ENCODE results near the gene AKAP10. TPM values are rescaled to one million over a fixed set of nuclear protein-coding genes. Genes with fewer than 3 reads are reported as not detected.
"Not testable (repeated sequence)": the region's sequence is repeated elsewhere in the genome, so short reads cannot be mapped to it uniquely, and the experiment has no call there.

Gene AKAP10
- total RNA-seq, 4 donors from 2014 or later = 18.7 to 36.8 (median 25.3) TPM

- no peak overlapping the region for H3K27ac ChIP-seq
- WGBS, 2 donors (ENCODE audit: low coverage in 1 of 2) = 39 to 63% methylated on average over 2 of the region's 2 CpGs
- H3K4me3 ChIP-seq = no peak overlapping the region
- DNase-seq = no peak
- H3K9me3 ChIP-seq = no peaks in the 10 kb centered on the region
- H3K27me3 ChIP-seq = no peaks in the 10 kb centered on the region
- H3K36me3 ChIP-seq = no peaks in the 10 kb centered on the region
- in situ Hi-C loops (cut with MboI; ENCODE audit: low pct_ligation_motif_present in 1 of 4, low pct_unique_long_range_greater_than_20kb in 1 of 4, low sequenced_read_pairs in 3 of 4) (no loop called here), intact Hi-C loops (cut with DNase I; ENCODE audit: low total_unique reads) (no loop called here)
- peaks cover 0 to 15% (median 8%) of the 10 kb centered on the region in 4 donors for H3K4me1 ChIP-seq
- no peak for TF ChIP-seq EP300 (IDR thresholded peaks at IDR 0.05; ENCODE audit: low read depth)
- TF ChIP-seq POLR2AphosphoS5 (IDR thresholded peaks at IDR 0.05) = no peak
- TF ChIP-seq POLR2A (IDR thresholded peaks at IDR 0.05) = no peak
- TF ChIP-seq CTCF (IDR thresholded peaks at IDR 0.05) = no peak
These were observed 80.9 kb downstream of the AKAP10 start for GRCh38 chr17:19896679-19897078.

DNA sequence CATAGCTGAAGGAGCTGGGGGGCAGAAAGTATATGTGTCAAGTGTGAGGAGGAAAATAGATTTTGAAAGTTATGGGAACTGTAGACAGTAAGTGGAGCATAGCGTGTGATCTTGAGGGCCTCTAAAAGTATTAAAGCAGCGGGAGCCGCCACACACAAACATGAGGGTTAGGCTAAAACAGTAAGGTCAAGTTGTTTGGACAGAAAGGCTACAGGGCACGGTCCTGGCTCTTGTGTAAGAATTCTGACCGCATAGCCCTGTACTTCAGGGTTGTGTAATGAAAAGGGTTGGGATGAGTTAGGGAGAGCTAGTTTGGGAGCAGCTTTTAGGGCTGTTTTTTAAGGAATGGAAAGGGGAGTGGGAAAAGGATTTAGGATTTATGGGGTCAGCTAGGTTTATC lies 87.1 kb downstream of the AKAP10 start:
- H3K36me3 ChIP-seq; H3K4me3 ChIP-seq; H3K9me3 ChIP-seq; H3K27me3 ChIP-seq; H3K4me1 ChIP-seq; DNase-seq; H3K27ac ChIP-seq; intact Hi-C loops (cut with DNase I; ENCODE audit: low total_unique reads); in situ Hi-C loops (cut with MboI; ENCODE audit: low pct_ligation_motif_present in 1 of 4, low pct_unique_long_range_greater_than_20kb in 1 of 4, low sequenced_read_pairs in 3 of 4): not testable (repeated sequence)
- 58 to 83% methylated on average over 3 to 5 of the region's 5 CpGs for WGBS, 2 donors (ENCODE audit: low coverage in 1 of 2)

DNA sequence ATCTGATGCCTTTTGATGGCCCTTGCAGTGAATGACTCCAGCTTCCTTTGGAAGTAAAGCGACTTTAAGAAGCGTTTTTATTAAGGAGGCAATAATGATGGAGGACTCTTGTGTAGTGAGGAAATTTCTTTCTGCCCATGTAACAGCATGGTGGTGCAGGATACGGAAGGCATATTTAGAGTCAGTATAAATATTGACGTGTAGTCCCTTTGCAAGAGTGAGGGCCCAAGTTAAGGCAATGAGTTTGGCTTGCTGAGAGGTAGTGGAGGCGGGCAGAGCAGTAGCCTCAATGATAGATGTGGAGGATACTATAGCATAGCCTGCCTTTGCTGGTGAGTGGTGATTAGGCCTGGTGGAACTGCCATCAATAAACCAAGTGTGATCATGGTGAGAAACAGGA lies 87.6 kb downstream of the AKAP10 start:
- H3K27ac ChIP-seq; H3K4me1 ChIP-seq; H3K36me3 ChIP-seq; DNase-seq; H3K9me3 ChIP-seq; H3K27me3 ChIP-seq; H3K4me3 ChIP-seq; in situ Hi-C loops (cut with MboI; ENCODE audit: low pct_ligation_motif_present in 1 of 4, low pct_unique_long_range_greater_than_20kb in 1 of 4, low sequenced_read_pairs in 3 of 4); intact Hi-C loops (cut with DNase I; ENCODE audit: low total_unique reads): not testable (repeated sequence)
- 90% methylated on average over 3 to 5 of the region's 5 CpGs for WGBS, 2 donors (ENCODE audit: low coverage in 1 of 2)

- H3K27me3 ChIP-seq = no peaks in the 10 kb centered on the region
- no peak overlapping the region for H3K4me3 ChIP-seq
- no peaks in the 10 kb centered on the region for H3K4me1 ChIP-seq
- no peaks in the 10 kb centered on the region for H3K36me3 ChIP-seq
- TF ChIP-seq POLR2AphosphoS5 (IDR thresholded peaks at IDR 0.05) (no peak), POLR2A (IDR thresholded peaks at IDR 0.05) (no peak), CTCF (IDR thresholded peaks at IDR 0.05) (no peak), EP300 (IDR thresholded peaks at IDR 0.05; ENCODE audit: low read depth) (no peak)
- H3K27ac ChIP-seq = no peak overlapping the region
- intact Hi-C loops (cut with DNase I; ENCODE audit: low total_unique reads) (no loop called here), in situ Hi-C loops (cut with MboI; ENCODE audit: low pct_ligation_motif_present in 1 of 4, low pct_unique_long_range_greater_than_20kb in 1 of 4, low sequenced_read_pairs in 3 of 4) (no loop called here)
- DNase-seq = no peak
- no peaks in the 10 kb centered on the region for H3K9me3 ChIP-seq
These were observed 91.5 kb downstream of the AKAP10 start for GRCh38 chr17:19886116-19886515.

DNA sequence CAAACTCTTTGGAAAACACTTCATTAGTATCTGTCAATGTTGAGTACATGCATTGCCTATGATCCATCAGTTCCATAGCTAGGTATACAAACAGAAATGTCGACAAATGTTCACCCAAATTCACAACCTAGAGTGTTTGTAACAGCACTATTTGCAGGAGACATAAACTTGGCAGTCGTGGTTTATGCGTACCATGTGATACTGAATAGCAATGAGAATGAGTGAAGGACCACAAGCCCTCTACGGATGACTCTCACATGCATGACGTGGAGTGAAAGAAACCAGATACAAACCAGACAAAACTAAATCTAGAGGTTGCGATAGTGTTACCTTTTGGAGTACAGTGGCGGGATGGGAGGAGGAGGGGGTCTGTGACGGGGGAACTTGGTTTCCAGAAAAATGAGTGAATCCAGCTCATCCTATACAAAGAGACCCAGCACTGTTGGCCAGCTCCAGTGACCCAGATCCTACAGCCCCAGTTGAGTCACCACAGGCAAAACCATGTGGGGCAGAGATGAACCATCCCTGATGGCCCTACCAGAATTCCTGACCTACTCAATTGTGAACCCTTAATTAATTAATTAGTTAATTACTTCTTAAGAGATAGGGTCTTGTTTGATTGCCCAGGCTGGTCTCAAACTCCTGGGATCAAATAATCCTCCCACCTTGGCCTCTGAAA lies 94.0 kb downstream of the AKAP10 start:
- 50 to 80% methylated on average over 7 to 8 of the region's 8 CpGs for WGBS, 2 donors (ENCODE audit: low coverage in 1 of 2)
- intact Hi-C loops (cut with DNase I; ENCODE audit: low total_unique reads) = no loop called here
- Histone ChIP-seq H3K4me3 (no peak overlapping the region), H3K27me3 (no peaks in the 10 kb centered on the region), H3K4me1 (no peaks in the 10 kb centered on the region), H3K9me3 (no peaks in the 10 kb centered on the region), H3K27ac (no peak overlapping the region), H3K36me3 (no peaks in the 10 kb centered on the region)
- no peak for TF ChIP-seq POLR2A (IDR thresholded peaks at IDR 0.05)
- no peak for TF ChIP-seq POLR2AphosphoS5 (IDR thresholded peaks at IDR 0.05)
- no peak for TF ChIP-seq EP300 (IDR thresholded peaks at IDR 0.05; ENCODE audit: low read depth)
- TF ChIP-seq CTCF (IDR thresholded peaks at IDR 0.05) = no peak
- in situ Hi-C loops (cut with MboI; ENCODE audit: low pct_ligation_motif_present in 1 of 4, low pct_unique_long_range_greater_than_20kb in 1 of 4, low sequenced_read_pairs in 3 of 4) = no loop called here
- no peak for DNase-seq
